ENCODE measurements around the gene C13orf42. TPM values are rescaled to one million over a fixed set of nuclear protein-coding genes. Genes with fewer than 3 reads are reported as not detected.

The C13orf42 gene
- total and polyA plus RNA-seq, 7 donors: not detected

GRCh38 chr13:51047434-51048165 is 63.5 kb downstream of the C13orf42 start:
- H3K9me3 ChIP-seq: no peaks in the 10 kb centered on the region
- no peak for ATAC-seq
- WGBS, 3 donors: 85 to 94% (median 90%) methylated on average over 6 of the region's 6 CpGs
- no peaks in the 10 kb centered on the region for H3K36me3 ChIP-seq (ENCODE audit: insufficient read depth in 1 of 2, low read depth in 1 of 2)
- intact Hi-C loops (cut with DNase I): no loop called here
- no peak for TF ChIP-seq CTCF (IDR thresholded peaks at IDR 0.05)
- H3K27me3 ChIP-seq (ENCODE audit: insufficient read depth in 3 of 3, low read length in 2 of 3): no peaks in the 10 kb centered on the region
- no peak for DNase-seq
- no peaks in the 10 kb centered on the region for H3K4me1 ChIP-seq
- no peak overlapping the region for H3K27ac ChIP-seq
- H3K4me3 ChIP-seq: no peak overlapping the region

- no peak for TF ChIP-seq CTCF (IDR thresholded peaks at IDR 0.05)
Measured at GRCh38 chr13:51045451-51045850, 65.6 kb downstream of the C13orf42 start.

GRCh38 chr13:51044023-51044665 is 66.9 kb downstream of the C13orf42 start:
- Histone ChIP-seq H3K27me3 (ENCODE audit: insufficient read depth in 3 of 3, low read length in 2 of 3) (no peaks in the 10 kb centered on the region), H3K27ac (no peak overlapping the region), H3K36me3 (ENCODE audit: insufficient read depth in 1 of 2, low read depth in 1 of 2) (no peaks in the 10 kb centered on the region), H3K4me1 (no peaks in the 10 kb centered on the region), H3K9me3 (no peaks in the 10 kb centered on the region), H3K4me3 (no peak overlapping the region)
- ATAC-seq (no peak), DNase-seq (no peak)
- intact Hi-C loops (cut with DNase I): no loop called here
- no peak for TF ChIP-seq CTCF (IDR thresholded peaks at IDR 0.05)
- WGBS, 3 donors: 72 to 78% (median 72%) methylated on average over 13 of the region's 13 CpGs

More at GRCh38 chr13:51045451-51045850, 65.6 kb downstream of the C13orf42 start:
- intact Hi-C loops (cut with DNase I): no loop called here
- no peak overlapping the region for H3K4me3 ChIP-seq
- no peaks in the 10 kb centered on the region for H3K9me3 ChIP-seq
- no peak for ATAC-seq
- DNase-seq: no peak
- H3K27me3 ChIP-seq (ENCODE audit: insufficient read depth in 3 of 3, low read length in 2 of 3): no peaks in the 10 kb centered on the region
- WGBS, 3 donors: 67 to 82% (median 73%) methylated on average over 5 of the region's 5 CpGs
- H3K4me1 ChIP-seq: no peaks in the 10 kb centered on the region
- no peak overlapping the region for H3K27ac ChIP-seq
- H3K36me3 ChIP-seq (ENCODE audit: insufficient read depth in 1 of 2, low read depth in 1 of 2): no peaks in the 10 kb centered on the region

GRCh38 chr13:51043310-51043709 is 67.8 kb downstream of the C13orf42 start:
- H3K27me3 ChIP-seq (ENCODE audit: insufficient read depth in 3 of 3, low read length in 2 of 3): no peaks in the 10 kb centered on the region
- intact Hi-C loops (cut with DNase I): no loop called here
- no peak for DNase-seq
- H3K4me1 ChIP-seq: no peaks in the 10 kb centered on the region
- ATAC-seq: no peak
- no peak overlapping the region for H3K4me3 ChIP-seq
- no peak for TF ChIP-seq CTCF (IDR thresholded peaks at IDR 0.05)
- no peak overlapping the region for H3K27ac ChIP-seq
- H3K9me3 ChIP-seq: no peaks in the 10 kb centered on the region
- WGBS, 3 donors: 56 to 70% (median 68%) methylated on average over 5 of the region's 5 CpGs
- H3K36me3 ChIP-seq (ENCODE audit: insufficient read depth in 1 of 2, low read depth in 1 of 2): no peaks in the 10 kb centered on the region
